Mesenchymal stem cell (in vitro differentiated cells and primary cell): ENCODE results near the gene ARHGEF1.
"Not testable (repeated sequence)": the region's sequence is repeated elsewhere in the genome, so short reads cannot be mapped to it uniquely, and the experiment has no call there.

Experiments used
- DNase-seq: peaks from one replicate; pipeline ENCODE4 v3.0.0-alpha.2; 2013
- H2AFZ ChIP-seq: one replicate; pipeline ENCODE4 v1.6.1; 2013; ENCODE audit warnings: low read depth, mild to moderate bottlenecking, control low read depth, inconsistent platforms, low read length, moderate library complexity
- H2AK5ac ChIP-seq: 2 replicates; pipeline ENCODE4 v1.6.1; 2013; ENCODE audit warnings: low read length, moderate library complexity, mild to moderate bottlenecking, inconsistent platforms; ENCODE audit not compliant: severe bottlenecking
- H2BK120ac ChIP-seq: one replicate; pipeline ENCODE4 v1.6.1; 2013; ENCODE audit warnings: low read depth, mild to moderate bottlenecking, inconsistent platforms, low read length, moderate library complexity
- H2BK12ac ChIP-seq, 2 experiments: one replicate each; pipeline ENCODE4 v1.6.1; 2013; ENCODE audit warnings: inconsistent platforms in 2 of 2, low read length in 2 of 2, mild to moderate bottlenecking in 2 of 2, moderate library complexity in 2 of 2, control low read depth in 1 of 2
- H2BK15ac ChIP-seq: one replicate; pipeline ENCODE4 v1.6.1; 2013; ENCODE audit warnings: mild to moderate bottlenecking, low read depth, inconsistent platforms; ENCODE audit not compliant: poor library complexity, severe bottlenecking
- H2BK5ac ChIP-seq: 2 replicates; pipeline ENCODE4 v1.6.1; 2013; ENCODE audit warnings: low read depth, mild to moderate bottlenecking, low read length, control low read depth, inconsistent platforms; ENCODE audit not compliant: poor library complexity, severe bottlenecking
- H3K14ac ChIP-seq, 2 experiments: one replicate each; pipeline ENCODE4 v1.6.1; 2013; ENCODE audit warnings: inconsistent platforms in 2 of 2, low read length in 2 of 2, control low read depth in 1 of 2, mild to moderate bottlenecking in 1 of 2, moderate library complexity in 1 of 2
- H3K18ac ChIP-seq, 2 experiments: one replicate each; pipeline ENCODE4 v1.6.1; 2013; ENCODE audit warnings: inconsistent platforms in 2 of 2, low read length in 2 of 2, control low read depth in 1 of 2, low read depth in 1 of 2, mild to moderate bottlenecking in 1 of 2
- H3K23ac ChIP-seq, 2 experiments: one replicate each; pipeline ENCODE4 v1.6.1; 2013; ENCODE audit warnings: inconsistent platforms in 2 of 2, low read length in 2 of 2, mild to moderate bottlenecking in 2 of 2, moderate library complexity in 2 of 2, control low read depth in 1 of 2
- H3K27ac ChIP-seq: 2 replicates; pipeline ENCODE4 v1.5.1; 2013; ENCODE audit warnings: mild to moderate bottlenecking, moderate library complexity, low read length, control low read depth, inconsistent platforms; ENCODE audit not compliant: poor library complexity, severe bottlenecking
- H3K27me3 ChIP-seq, 2 experiments: 2 replicates each; pipeline versions ENCODE4 v1.6.1 to v1.7.0; 2013; ENCODE audit warnings: low read length in 2 of 2, mild to moderate bottlenecking in 2 of 2, moderate library complexity in 2 of 2, control low read depth in 1 of 2, inconsistent platforms in 1 of 2; ENCODE audit not compliant: control insufficient read depth in 1 of 2, insufficient read depth in 1 of 2
- H3K36me3 ChIP-seq, 2 experiments: 2 replicates each; pipeline versions ENCODE4 v1.6.1 to v1.7.0; 2013; ENCODE audit warnings: low read length in 2 of 2, control low read depth in 1 of 2, inconsistent platforms in 1 of 2, low read depth in 1 of 2, mild to moderate bottlenecking in 1 of 2; ENCODE audit not compliant: insufficient read depth in 2 of 2, control insufficient read depth in 1 of 2
- H3K4ac ChIP-seq, 2 experiments: one replicate each; pipeline ENCODE4 v1.6.1; 2013; ENCODE audit warnings: inconsistent platforms in 2 of 2, low read length in 2 of 2, mild to moderate bottlenecking in 2 of 2, moderate library complexity in 2 of 2, control low read depth in 1 of 2, low read depth in 1 of 2
- H3K4me1 ChIP-seq: 2 replicates; pipeline ENCODE4 v1.6.1; 2013; ENCODE audit warnings: low read depth, low read length, control low read depth; ENCODE audit not compliant: control insufficient read depth, insufficient read depth
- H3K4me2 ChIP-seq: 2 replicates; pipeline ENCODE4 v1.6.1; 2013; ENCODE audit warnings: low read length, mild to moderate bottlenecking, inconsistent platforms; ENCODE audit not compliant: poor library complexity, severe bottlenecking
- H3K4me3 ChIP-seq, 2 experiments: 2 replicates each; pipeline versions ENCODE4 v1.5.1 to v1.7.0; 2013; ENCODE audit warnings: low read length in 2 of 2, mild to moderate bottlenecking in 2 of 2, control low read depth in 1 of 2, low read depth in 1 of 2; ENCODE audit not compliant: insufficient read depth in 1 of 2
- H3K79me1 ChIP-seq: replicated peaks from 2 replicates; pipeline ENCODE4 v1.6.1; 2013; ENCODE audit warnings: mild to moderate bottlenecking, control low read depth, low read length, inconsistent platforms; ENCODE audit not compliant: poor library complexity, severe bottlenecking
- H3K9ac ChIP-seq: 2 replicates; pipeline ENCODE4 v1.7.0; 2013; ENCODE audit warnings: mild to moderate bottlenecking, low read length, moderate library complexity
- H3K9me3 ChIP-seq: 2 replicates; pipeline ENCODE4 v1.7.0; 2013; ENCODE audit warnings: mild to moderate bottlenecking, low read length; ENCODE audit not compliant: control insufficient read depth
- H4K8ac ChIP-seq: one replicate; pipeline ENCODE4 v1.6.1; 2013; ENCODE audit warnings: inconsistent platforms, mild to moderate bottlenecking, low read length, moderate library complexity
- H4K91ac ChIP-seq: one replicate; pipeline ENCODE4 v1.6.1; 2013; ENCODE audit warnings: mild to moderate bottlenecking, low read length, inconsistent platforms
- WGBS: methylation state at CpG from one replicate; pipeline ENCODE4 v1.1.7; 2013; ENCODE audit warnings: mixed read lengths; 5-methylcytosine and 5-hydroxymethylcytosine counted together

Gene ARHGEF1

DNA sequence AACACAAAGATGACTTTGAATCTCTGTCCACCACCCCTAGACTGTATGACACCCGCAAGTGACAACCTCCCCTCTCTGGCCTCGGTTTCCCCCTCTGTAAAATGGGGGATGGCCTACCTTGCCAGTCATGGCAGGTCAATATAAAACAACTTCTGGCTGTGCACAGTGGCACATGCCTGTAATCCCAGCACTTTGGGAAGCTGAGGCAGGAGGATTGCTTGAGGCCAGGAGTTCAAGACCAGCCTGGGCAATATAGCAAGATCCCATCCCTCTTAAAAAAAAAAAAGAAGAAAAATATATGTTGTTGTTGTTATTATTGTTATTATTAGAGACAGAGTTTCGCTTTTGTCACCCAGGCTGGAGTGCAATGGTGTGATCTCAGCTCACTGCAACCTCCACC lies 7.0 kb upstream of the ARHGEF1 start:
- not testable (repeated sequence) for DNase-seq, H4K91ac ChIP-seq, H3K9me3 ChIP-seq, H3K23ac ChIP-seq, H2BK5ac ChIP-seq, H3K14ac ChIP-seq, H3K18ac ChIP-seq, H3K4me1 ChIP-seq, H4K8ac ChIP-seq, H2AK5ac ChIP-seq, H2BK15ac ChIP-seq, H2AFZ ChIP-seq, H2BK120ac ChIP-seq, H3K4me3 ChIP-seq, H3K4me2 ChIP-seq, H2BK12ac ChIP-seq, H3K9ac ChIP-seq, H3K4ac ChIP-seq, H3K79me1 ChIP-seq, H3K27ac ChIP-seq
- peaks cover 15 to 23% of the 10 kb centered on the region in 2 experiments for H3K27me3 ChIP-seq
- peaks cover 21 to 23% of the 10 kb centered on the region in 2 experiments for H3K36me3 ChIP-seq
- WGBS = 80% methylated on average over 3 of the region's 3 CpGs

DNA sequence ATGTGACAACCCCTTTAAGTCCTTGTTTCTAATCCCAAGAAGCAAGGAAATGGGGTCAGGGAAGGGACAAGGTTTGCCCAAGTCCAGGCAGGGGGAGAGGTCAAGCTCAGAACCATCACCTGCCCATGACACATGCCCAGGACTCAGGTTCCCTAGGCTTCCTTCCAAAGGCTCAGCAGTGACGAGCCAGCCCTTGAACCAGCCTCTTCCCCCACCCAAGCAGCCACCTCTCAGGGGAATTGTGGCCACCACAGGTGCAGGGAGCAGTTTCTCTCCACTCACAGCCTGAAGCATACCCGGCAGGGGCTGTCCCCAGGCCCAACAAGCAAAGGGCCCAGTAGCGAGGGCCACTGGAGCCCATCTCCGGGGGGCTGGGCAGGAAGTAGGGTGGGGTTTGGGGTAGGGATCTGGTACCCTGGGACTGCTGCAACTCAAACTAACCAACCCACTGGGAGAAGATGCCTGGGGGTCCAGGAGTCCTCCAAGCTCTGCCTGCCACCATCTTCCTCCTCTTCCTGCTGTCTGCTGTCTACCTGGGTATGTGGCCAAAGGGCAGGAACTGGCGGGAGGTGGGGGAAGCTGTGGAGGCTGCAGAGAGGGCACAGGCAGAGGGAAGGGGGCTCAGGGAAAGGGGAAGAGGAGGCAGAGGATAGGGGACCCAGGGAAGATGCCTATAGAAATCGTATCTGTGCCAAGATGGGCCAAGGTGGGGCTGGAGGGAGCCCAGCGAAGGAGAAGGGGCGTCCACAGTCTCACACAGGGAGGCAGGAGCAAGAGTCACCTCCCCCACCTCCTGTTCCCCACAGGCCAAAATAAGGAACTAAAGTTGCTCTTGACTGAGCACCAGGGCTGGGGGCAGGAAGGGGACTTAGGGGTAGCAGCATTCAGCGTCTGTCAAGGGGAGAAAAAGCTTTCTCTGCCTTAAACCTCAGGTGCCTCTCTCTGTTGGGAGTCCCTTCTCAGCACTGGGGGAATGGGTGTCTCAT lies 5.8 kb upstream of the ARHGEF1 start, which contains the start of gene CD79A:
CD79A (plus strand) TSS at position 433 of the 986 bp plus-strand sequence; CDS start at position 459, 26 bp downstream.
- peaks cover 15 to 26% of the 10 kb centered on the region in 2 experiments for H3K27me3 ChIP-seq
- H3K9ac ChIP-seq = no peak within 1 kb of the TSS
- peak within 1 kb of the TSS in 1 of 2 experiments; percentile 20 for H3K14ac ChIP-seq
- H3K4me2 ChIP-seq = no peak within 1 kb of the TSS
- no peak within 1 kb of the TSS for H2BK120ac ChIP-seq
- no peak within 1 kb of the TSS for H2BK15ac ChIP-seq
- H3K4me1 ChIP-seq = no peaks in the 10 kb centered on the region
- no peak for DNase-seq
- no peaks in the 10 kb centered on the region for H3K9me3 ChIP-seq
- no peak within 1 kb of the TSS for H3K4ac ChIP-seq
- H2AFZ ChIP-seq = no peak within 1 kb of the TSS
- no peak within 1 kb of the TSS for H3K27ac ChIP-seq
- H2AK5ac ChIP-seq = no peak within 1 kb of the TSS
- WGBS = 78% methylated on average over 4 of the region's 9 CpGs
- no peaks in the 10 kb centered on the region for H3K79me1 ChIP-seq
- H3K18ac ChIP-seq = no peak within 1 kb of the TSS
- no peak within 1 kb of the TSS for H2BK12ac ChIP-seq
- no peak within 1 kb of the TSS for H2BK5ac ChIP-seq
- no peak within 1 kb of the TSS for H3K4me3 ChIP-seq
- no peak within 1 kb of the TSS for H4K91ac ChIP-seq
- H4K8ac ChIP-seq = no peak within 1 kb of the TSS
- peaks cover 10 to 11% of the 10 kb centered on the region in 2 experiments for H3K36me3 ChIP-seq
- no peak within 1 kb of the TSS for H3K23ac ChIP-seq

- Histone ChIP-seq H3K27me3 (peaks cover 15 to 26% of the 10 kb centered on the region in 2 experiments), H2BK5ac (no peak overlapping the region), H2BK12ac (no peak overlapping the region), H3K23ac (no peak overlapping the region), H2AFZ (no peak overlapping the region), H2AK5ac (no peak overlapping the region), H3K14ac (no peak overlapping the region), H3K9me3 (no peaks in the 10 kb centered on the region), H3K27ac (no peak overlapping the region), H4K91ac (no peak overlapping the region), H3K4me1 (peaks cover 4% of the 10 kb centered on the region), H2BK120ac (no peak overlapping the region), H3K4me2 (no peak overlapping the region), H3K36me3 (peaks cover 0 to 2% of the 10 kb centered on the region in 2 experiments), H3K79me1 (no peaks in the 10 kb centered on the region), H4K8ac (no peak overlapping the region), H3K4ac (no peak overlapping the region), H3K9ac (no peak overlapping the region), H3K18ac (no peak overlapping the region), H3K4me3 (no peak overlapping the region), H2BK15ac (peak overlapping the region; percentile 33)
- WGBS = 79% methylated on average over 16 of the region's 17 CpGs
- DNase-seq = no peak
Measured at GRCh38 chr19:41877916-41878905, 4.8 kb upstream of the ARHGEF1 start.
